Activated CD4-positive, alpha-beta T cell treated with anti-CD3 and anti-CD28 coated beads, Interleukin-2, Interleukin-4, amounts not matched to agents 100 ng/mL and 50 ng/mL, durations not matched to agents 16 hours and 8 hours (primary cell): ENCODE results near the gene TRIM61.
"Not testable (repeated sequence)": the region's sequence is repeated elsewhere in the genome, so short reads cannot be mapped to it uniquely, and the experiment has no call there.

Source experiments
- DNase-seq: peaks from one replicate; pipeline ENCODE4 v3.0.0-alpha.2; 2020; ENCODE audit warnings: low spot score

The TRIM61 gene

GRCh38 chr4:164956766-164957643, 20.5 kb downstream of the TRIM61 start:
- peak; percentile 75 for DNase-seq

GRCh38 chr4:164955107-164955805, 22.2 kb downstream of the TRIM61 start:
- DNase-seq = no peak

- no peak for DNase-seq
These were observed 24.9 kb downstream of the TRIM61 start for GRCh38 chr4:164952551-164952950.

GRCh38 chr4:164949448-164950143, 27.9 kb downstream of the TRIM61 start:
- DNase-seq = no peak

- DNase-seq = no peak
These were observed 28.5 kb downstream of the TRIM61 start for GRCh38 chr4:164948975-164949374.

- DNase-seq = not testable (repeated sequence)
These were observed 29.5 kb downstream of the TRIM61 start for GRCh38 chr4:164948006-164948405.

GRCh38 chr4:164946810-164947209, 30.6 kb downstream of the TRIM61 start:
- DNase-seq = no peak

- no peak for DNase-seq
These were observed 32.3 kb downstream of the TRIM61 start for GRCh38 chr4:164945146-164945545.

GRCh38 chr4:164943192-164943591, 34.3 kb downstream of the TRIM61 start:
- DNase-seq = no peak

- no peak for DNase-seq
These were observed 39.7 kb downstream of the TRIM61 start for GRCh38 chr4:164937576-164938270.

GRCh38 chr4:164935865-164936606, 41.4 kb downstream of the TRIM61 start:
- DNase-seq = not testable (repeated sequence)

- DNase-seq = no peak
These were observed 42.1 kb downstream of the TRIM61 start for GRCh38 chr4:164935363-164935762.

GRCh38 chr4:164933244-164933643, 44.2 kb downstream of the TRIM61 start:
- DNase-seq = no peak

GRCh38 chr4:164931551-164932324, 45.7 kb downstream of the TRIM61 start:
- no peak for DNase-seq

GRCh38 chr4:164930647-164931046, 46.8 kb downstream of the TRIM61 start:
- no peak for DNase-seq

GRCh38 chr4:164927101-164927500, 50.4 kb downstream of the TRIM61 start:
- not testable (repeated sequence) for DNase-seq

GRCh38 chr4:164926301-164926700, 51.2 kb downstream of the TRIM61 start:
- DNase-seq = no peak

- DNase-seq = no peak
These were observed 52.7 kb downstream of the TRIM61 start for GRCh38 chr4:164924670-164925238.

- DNase-seq = no peak
These were observed 58.5 kb downstream of the TRIM61 start for GRCh38 chr4:164918956-164919355.
